NCI-H524 (cell line): ENCODE results near the gene PTPRT.
"Not testable (repeated sequence)": the region's sequence is repeated elsewhere in the genome, so short reads cannot be mapped to it uniquely, and the experiment has no call there.

Experiments used
- DNase-seq, 2 experiments: peaks; one replicate each; lab custom pipeline; 2025; lab: John Stamatoyannopoulos, UW

PTPRT gene

GRCh38 chr20:43187476-43188233 lies 2.1 kb downstream of the PTPRT start:
- DNase-seq = peak; percentile 70 to 83

- DNase-seq = no peak
Observed at GRCh38 chr20:43186312-43186711, 3.4 kb downstream of the PTPRT start.

DNA sequence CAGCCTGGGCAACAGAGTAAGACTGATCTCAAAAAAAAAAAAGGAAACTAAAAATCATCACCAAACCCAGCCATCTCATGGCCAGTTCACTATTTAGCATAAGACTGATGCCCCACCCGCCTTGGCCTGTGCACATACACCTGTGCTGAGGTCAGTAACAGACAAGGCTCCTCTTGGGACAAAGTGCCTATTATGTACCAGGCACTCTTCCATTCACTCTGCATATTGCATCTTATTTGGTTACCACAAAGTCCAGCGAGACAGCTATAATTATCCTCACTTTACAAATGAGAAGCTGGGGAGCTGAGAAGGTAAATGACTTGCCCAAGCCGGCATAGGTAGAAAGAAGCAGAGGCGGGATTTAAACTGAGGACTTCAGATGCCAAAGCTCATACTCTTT lies 3.8 kb downstream of the PTPRT start:
- DNase-seq = no peak

GRCh38 chr20:43183536-43184070 lies 6.1 kb downstream of the PTPRT start:
- DNase-seq = no peak

DNA sequence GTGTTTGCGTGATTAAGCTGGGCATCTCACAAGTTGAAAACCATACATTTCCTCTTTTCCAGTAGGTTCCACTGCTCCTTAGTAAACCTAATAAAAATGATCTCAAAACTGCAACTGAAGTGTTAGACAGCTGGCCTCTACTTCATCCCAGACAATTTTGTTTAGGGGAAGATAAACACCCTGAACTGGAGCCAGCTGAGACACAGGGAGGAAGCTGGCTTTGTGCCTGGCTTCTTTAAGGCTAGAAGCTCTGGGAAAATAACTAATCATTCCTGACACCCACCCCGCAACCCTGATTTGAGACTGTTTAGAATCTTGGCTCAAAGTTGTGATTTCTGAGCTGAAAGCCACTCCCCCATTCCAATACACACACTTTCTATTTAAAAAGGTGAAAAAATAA lies 11.6 kb downstream of the PTPRT start:
- DNase-seq = peak in 1 of 2 experiments; percentile 48

- no peak for DNase-seq
Observed at GRCh38 chr20:43176726-43177125, 13.0 kb downstream of the PTPRT start.

DNA sequence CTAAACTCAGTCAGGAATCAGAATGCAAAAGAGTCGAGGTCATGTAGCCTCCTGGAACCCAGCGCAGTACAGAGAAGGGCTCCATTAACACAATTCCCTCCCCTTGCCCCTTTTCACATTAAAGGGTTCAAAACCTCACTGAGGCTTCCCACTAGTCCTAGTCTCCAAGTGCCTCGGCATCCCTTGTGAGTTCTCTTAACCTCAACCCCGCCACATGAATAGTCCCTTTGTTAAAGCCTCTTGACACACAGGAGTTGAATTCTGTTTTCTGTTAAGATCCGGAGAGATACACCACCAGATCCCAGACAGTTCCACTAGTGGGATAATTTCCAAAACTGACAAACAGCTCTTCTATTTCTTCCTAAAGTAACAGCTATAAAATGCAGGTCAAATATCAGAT lies 17.8 kb downstream of the PTPRT start:
- no peak for DNase-seq

- DNase-seq = no peak
Observed at GRCh38 chr20:43170771-43171170, 18.9 kb downstream of the PTPRT start.

GRCh38 chr20:43167615-43168014 lies 22.1 kb downstream of the PTPRT start:
- no peak for DNase-seq

DNA sequence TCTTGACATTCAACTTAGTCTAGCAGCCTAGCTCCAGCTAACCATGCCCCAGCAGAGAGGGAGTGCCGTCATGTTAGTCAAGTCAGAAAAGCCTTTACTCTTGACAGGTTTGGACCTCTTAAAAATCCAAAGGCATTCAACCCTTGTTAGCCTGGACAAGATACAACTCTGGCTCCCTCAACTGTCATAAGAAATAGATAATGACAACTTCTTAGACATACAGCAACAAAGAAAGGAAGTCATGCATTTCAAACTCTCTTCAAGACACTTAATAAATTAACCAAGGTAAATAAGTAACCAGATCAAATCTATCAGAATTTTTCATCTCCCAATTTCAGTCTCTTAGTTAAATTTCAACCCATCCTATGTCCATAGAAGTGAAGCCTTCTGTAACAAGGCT lies 22.7 kb downstream of the PTPRT start:
- no peak for DNase-seq

- DNase-seq = no peak
Observed at GRCh38 chr20:43165611-43166010, 24.1 kb downstream of the PTPRT start.

GRCh38 chr20:43164736-43165135 lies 25.0 kb downstream of the PTPRT start:
- DNase-seq = not testable (repeated sequence)

- no peak for DNase-seq
Observed at GRCh38 chr20:43161716-43162115, 28.0 kb downstream of the PTPRT start.

- no peak for DNase-seq
Observed at GRCh38 chr20:43160941-43161340, 28.8 kb downstream of the PTPRT start.

DNA sequence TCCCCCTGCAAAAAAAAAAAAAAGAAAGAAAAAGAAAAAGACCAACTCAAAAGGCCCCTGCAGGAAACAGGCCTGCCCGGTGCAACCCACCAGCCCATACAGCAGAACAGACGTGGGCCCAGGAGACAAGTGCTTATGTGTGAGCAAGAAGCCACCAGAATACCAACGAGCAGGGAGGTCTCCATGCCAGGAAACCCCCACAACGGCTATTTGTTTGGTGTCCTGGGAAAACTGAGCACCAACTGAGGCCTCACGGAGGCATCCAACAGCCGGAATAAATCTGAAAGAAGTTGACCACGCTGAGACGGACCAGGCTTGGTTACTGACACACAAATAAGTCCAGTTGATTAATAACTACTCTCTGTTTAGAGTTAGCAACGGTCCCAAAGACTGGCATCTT lies 29.7 kb downstream of the PTPRT start:
- DNase-seq = no peak

- DNase-seq = no peak
Observed at GRCh38 chr20:43155366-43156100, 34.2 kb downstream of the PTPRT start.

- DNase-seq = no peak
Observed at GRCh38 chr20:43151901-43152300, 37.8 kb downstream of the PTPRT start.

DNA sequence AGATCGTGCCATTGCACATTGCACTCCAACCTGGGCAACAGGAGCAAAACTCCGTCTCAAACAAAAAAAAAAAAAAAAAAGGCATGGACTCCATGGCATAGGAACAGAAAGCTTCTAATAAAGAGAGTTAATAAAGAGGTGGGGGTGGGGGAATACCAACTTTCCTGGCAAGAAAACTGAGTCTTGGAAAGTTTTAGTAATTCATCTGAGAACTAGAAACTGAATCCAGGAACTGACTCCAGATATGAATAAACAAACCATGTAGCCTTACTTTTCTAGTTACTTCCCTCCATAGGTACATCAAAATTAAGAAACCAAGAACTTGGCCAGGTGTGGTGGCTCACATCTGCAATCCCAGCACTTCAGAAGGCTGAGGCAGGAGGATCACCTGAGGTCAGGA lies 38.5 kb downstream of the PTPRT start:
- no peak for DNase-seq

DNA sequence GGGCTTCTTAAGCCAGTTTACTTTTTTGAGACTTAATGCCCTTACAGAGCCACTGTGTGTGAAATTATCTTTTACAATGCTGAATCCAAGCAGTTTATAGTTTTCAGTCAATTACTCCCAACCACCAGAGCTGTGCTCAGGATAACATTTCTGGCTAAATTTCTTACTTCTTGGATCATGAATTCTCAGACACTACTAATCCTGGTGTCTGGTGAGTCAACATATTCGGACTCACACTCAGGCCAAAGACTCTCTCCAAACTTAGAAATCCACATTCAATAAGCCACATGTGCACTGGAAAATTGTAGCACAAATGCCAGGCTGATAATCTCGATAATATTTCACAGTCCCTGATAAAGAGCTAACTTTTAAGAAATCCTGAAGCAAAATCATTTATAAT lies 49.0 kb downstream of the PTPRT start:
- DNase-seq = no peak

- no peak for DNase-seq
Observed at GRCh38 chr20:43138061-43138770, 51.5 kb downstream of the PTPRT start.

GRCh38 chr20:43137160-43137559 lies 52.5 kb downstream of the PTPRT start:
- no peak for DNase-seq

DNA sequence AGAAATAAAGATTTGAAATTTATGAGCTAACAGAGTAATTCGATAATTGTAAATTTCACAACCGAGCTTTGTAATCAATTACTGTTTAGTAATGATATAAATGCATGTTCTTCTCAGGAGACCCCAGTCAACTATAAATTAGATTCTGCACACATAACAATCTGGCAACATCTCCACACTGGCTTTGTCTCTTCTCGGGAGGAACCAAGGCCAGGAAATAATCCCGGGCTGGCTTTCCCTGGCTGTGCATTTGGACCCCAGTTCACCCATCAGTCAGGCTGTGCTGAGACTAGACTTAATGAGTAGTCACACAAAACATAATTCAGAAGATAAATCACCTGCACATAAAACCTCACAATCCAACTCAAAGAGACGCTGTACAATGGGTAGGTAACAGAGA lies 65.5 kb downstream of the PTPRT start:
- DNase-seq = no peak

- no peak for DNase-seq
Observed at GRCh38 chr20:43123180-43123579, 66.5 kb downstream of the PTPRT start.
